HEK293T (cell line): ENCODE measurements around the gene CDH4.
"Not testable (repeated sequence)": the region's sequence is repeated elsewhere in the genome, so short reads cannot be mapped to it uniquely, and the experiment has no call there.

Experiments
- CTCF ChIA-PET: fragments of 350-600 bp; formaldehyde crosslinking; extraction: SDS; loops from one replicate; lab custom pipeline; 2021; ENCODE audit warnings: antibody characterized with exemption, inconsistent platforms; lab: Yijun Ruan, JAX
- POLR2A ChIA-PET: fragments of 350-600 bp; formaldehyde crosslinking; extraction: SDS; loops from one replicate; lab custom pipeline; 2020; ENCODE audit warnings: antibody characterized with exemption, inconsistent platforms; lab: Yijun Ruan, JAX
- DNase-seq: peaks from one replicate; pipeline ENCODE4 v3.0.0; 2012; ENCODE audit warnings: mixed read lengths; ENCODE audit errors: extremely low spot score
- ARNT ChIP-seq: fragments of 450-650 bp; IDR thresholded peaks from 2 replicates; pipeline ENCODE4 v1.6.1; 2017; ENCODE audit warnings: mild to moderate bottlenecking
- BHLHE40 ChIP-seq: fragments of 450-650 bp; IDR thresholded peaks from 2 replicates; pipeline ENCODE4 v1.6.1; 2016; ENCODE audit warnings: mild to moderate bottlenecking, moderate library complexity, borderline replicate concordance
- CTBP1 ChIP-seq: fragments of 450-650 bp; IDR thresholded peaks from 2 replicates; pipeline ENCODE4 v1.6.1; 2016; ENCODE audit warnings: borderline replicate concordance
- ELF4 ChIP-seq: fragments of 450-650 bp; IDR thresholded peaks from 2 replicates; pipeline ENCODE4 v1.6.1; 2017; ENCODE audit warnings: antibody characterized with exemption
- FOXA1 ChIP-seq: fragments of 450-650 bp; IDR thresholded peaks from 2 replicates; pipeline ENCODE4 v1.6.1; 2016; ENCODE audit warnings: mild to moderate bottlenecking
- FOXK2 ChIP-seq: fragments of 450-650 bp; IDR thresholded peaks from 2 replicates; pipeline ENCODE4 v1.6.1; 2016; ENCODE audit warnings: mild to moderate bottlenecking
- FOXM1 ChIP-seq: fragments of 450-650 bp; IDR thresholded peaks from 2 replicates; pipeline ENCODE4 v1.6.1; 2017; ENCODE audit warnings: mild to moderate bottlenecking, borderline replicate concordance
- HDGF ChIP-seq: fragments of 450-650 bp; IDR thresholded peaks from 2 replicates; pipeline ENCODE4 v1.6.1; 2017; ENCODE audit warnings: antibody characterized with exemption, borderline replicate concordance
- L3MBTL2 ChIP-seq: fragments of 450-650 bp; conservative IDR thresholded peaks from 2 replicates; pipeline ENCODE4 v1.6.1; 2016; ENCODE audit warnings: mild to moderate bottlenecking
- LEF1 ChIP-seq: fragments of 450-650 bp; IDR thresholded peaks from 2 replicates; pipeline ENCODE4 v1.6.1; 2017; ENCODE audit warnings: mild to moderate bottlenecking, borderline replicate concordance
- NFRKB ChIP-seq: fragments of 450-650 bp; IDR thresholded peaks from 2 replicates; pipeline ENCODE4 v1.6.1; 2016; ENCODE audit warnings: mild to moderate bottlenecking, moderate library complexity
- PKNOX1 ChIP-seq: fragments of 450-650 bp; IDR thresholded peaks from 2 replicates; pipeline ENCODE4 v1.6.1; 2016
- SP1 ChIP-seq: fragments of 450-650 bp; IDR thresholded peaks from 2 replicates; pipeline ENCODE4 v1.6.1; 2017
- SUZ12 ChIP-seq: fragments of 450-650 bp; IDR thresholded peaks from 2 replicates; pipeline ENCODE4 v1.6.1; 2016; ENCODE audit warnings: mild to moderate bottlenecking
- TARDBP ChIP-seq: fragments of 450-650 bp; IDR thresholded peaks from 2 replicates; pipeline ENCODE4 v1.6.1; 2016
- ZNF384 ChIP-seq: fragments of 450-650 bp; IDR thresholded peaks from 2 replicates; pipeline ENCODE4 v1.6.1; 2016

The CDH4 gene

GRCh38 chr20:61450549-61450948, 198.5 kb downstream of the CDH4 start:
- POLR2A ChIA-PET, result no interaction called here
- TF ChIP-seq TARDBP, result no peak
- TF ChIP-seq L3MBTL2, result no peak
- no peak for TF ChIP-seq FOXM1
- no peak for TF ChIP-seq FOXK2
- TF ChIP-seq HDGF, result no peak
- no peak for TF ChIP-seq PKNOX1
- TF ChIP-seq CTBP1, result no peak
- no peak for TF ChIP-seq SP1
- no peak for TF ChIP-seq SUZ12
- no peak for TF ChIP-seq BHLHE40
- no peak for TF ChIP-seq LEF1
- TF ChIP-seq FOXA1, result no peak
- no peak for TF ChIP-seq ARNT
- TF ChIP-seq ELF4, result no peak
- TF ChIP-seq NFRKB, result no peak
- CTCF ChIA-PET, result no interaction called here
- DNase-seq, result no peak

- CTCF ChIA-PET, result no interaction called here
- no peak for TF ChIP-seq CTBP1
- no peak for TF ChIP-seq HDGF
- no peak for TF ChIP-seq FOXA1
- TF ChIP-seq ARNT, result no peak
- no peak for TF ChIP-seq LEF1
- TF ChIP-seq BHLHE40, result no peak
- TF ChIP-seq ELF4, result no peak
- TF ChIP-seq SP1, result no peak
- no peak for TF ChIP-seq SUZ12
- no peak for TF ChIP-seq PKNOX1
- no peak for TF ChIP-seq FOXK2
- TF ChIP-seq ZNF384, result no peak
- no peak for TF ChIP-seq L3MBTL2
- TF ChIP-seq NFRKB, result no peak
These were observed 198.9 kb downstream of the CDH4 start for GRCh38 chr20:61451009-61451408.

GRCh38 chr20:61451953-61452352, 199.9 kb downstream of the CDH4 start:
- no peak for TF ChIP-seq SUZ12
- no peak for TF ChIP-seq BHLHE40
- no peak for TF ChIP-seq TARDBP
- TF ChIP-seq PKNOX1, result no peak
- no peak for TF ChIP-seq ZNF384
- POLR2A ChIA-PET, result no interaction called here
- CTCF ChIA-PET, result no interaction called here
- no peak for DNase-seq

More at GRCh38 chr20:61451009-61451408, 198.9 kb downstream of the CDH4 start:
- POLR2A ChIA-PET, result no interaction called here
- DNase-seq, result no peak

GRCh38 chr20:61453219-61453618, 201.2 kb downstream of the CDH4 start:
- CTCF ChIA-PET, result interaction anchor here (0.6 kb wide), 1 partner anchor 96 kb away, joined by 3 read pairs; no protein-coding TSS in a partner anchor
- TF ChIP-seq FOXA1, result no peak
- no peak for TF ChIP-seq LEF1
- no peak for DNase-seq
- POLR2A ChIA-PET, result no interaction called here

GRCh38 chr20:61453623-61454022, 201.6 kb downstream of the CDH4 start:
- POLR2A ChIA-PET, CTCF ChIA-PET, DNase-seq: not testable (repeated sequence)

- POLR2A ChIA-PET, result no interaction called here
- DNase-seq, result no peak
- TF ChIP-seq CTBP1 (no peak), BHLHE40 (no peak), ZNF384 (no peak), ELF4 (no peak), FOXM1 (no peak), NFRKB (no peak)
- CTCF ChIA-PET, result no interaction called here
These were observed 202.0 kb downstream of the CDH4 start for GRCh38 chr20:61454053-61454452.

GRCh38 chr20:61455508-61456215, 203.6 kb downstream of the CDH4 start:
- POLR2A ChIA-PET, result no interaction called here

More at GRCh38 chr20:61455508-61456215, 203.6 kb downstream of the CDH4 start:
- CTCF ChIA-PET, result no interaction called here
- no peak for TF ChIP-seq FOXK2
- no peak for DNase-seq
